GM19351 (cell line): ENCODE measurements around the gene H1-8.

Source experiments
- ATAC-seq: cut with Tn5 transposase; IDR thresholded peaks from one replicate; pipeline ENCODE4 v1.9.1; 2021; ENCODE audit warnings: mild to moderate bottlenecking, moderate library complexity; ENCODE audit not compliant: unreplicated experiment

The H1-8 gene

DNA sequence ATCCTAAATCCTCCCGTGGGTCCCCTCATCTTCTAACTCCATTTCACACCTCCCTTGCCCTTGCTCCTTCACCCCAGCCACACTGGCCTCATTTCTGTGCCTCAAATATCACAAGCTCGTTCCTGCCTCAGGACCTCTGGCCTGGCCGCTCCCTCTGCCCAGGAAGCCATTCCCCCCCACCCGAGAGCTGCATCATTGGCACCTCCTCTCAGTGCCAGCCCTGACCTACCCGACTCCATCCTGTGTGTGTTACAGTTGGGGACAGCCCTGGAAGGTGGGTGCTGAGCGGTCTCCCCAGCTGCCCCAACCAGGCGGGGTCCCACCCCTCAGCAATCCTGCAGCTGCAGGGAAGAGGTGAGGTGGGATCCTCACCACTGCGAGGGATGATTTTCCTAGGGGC, 49.0 kb downstream of the H1-8 start:
- ATAC-seq: no peak

DNA sequence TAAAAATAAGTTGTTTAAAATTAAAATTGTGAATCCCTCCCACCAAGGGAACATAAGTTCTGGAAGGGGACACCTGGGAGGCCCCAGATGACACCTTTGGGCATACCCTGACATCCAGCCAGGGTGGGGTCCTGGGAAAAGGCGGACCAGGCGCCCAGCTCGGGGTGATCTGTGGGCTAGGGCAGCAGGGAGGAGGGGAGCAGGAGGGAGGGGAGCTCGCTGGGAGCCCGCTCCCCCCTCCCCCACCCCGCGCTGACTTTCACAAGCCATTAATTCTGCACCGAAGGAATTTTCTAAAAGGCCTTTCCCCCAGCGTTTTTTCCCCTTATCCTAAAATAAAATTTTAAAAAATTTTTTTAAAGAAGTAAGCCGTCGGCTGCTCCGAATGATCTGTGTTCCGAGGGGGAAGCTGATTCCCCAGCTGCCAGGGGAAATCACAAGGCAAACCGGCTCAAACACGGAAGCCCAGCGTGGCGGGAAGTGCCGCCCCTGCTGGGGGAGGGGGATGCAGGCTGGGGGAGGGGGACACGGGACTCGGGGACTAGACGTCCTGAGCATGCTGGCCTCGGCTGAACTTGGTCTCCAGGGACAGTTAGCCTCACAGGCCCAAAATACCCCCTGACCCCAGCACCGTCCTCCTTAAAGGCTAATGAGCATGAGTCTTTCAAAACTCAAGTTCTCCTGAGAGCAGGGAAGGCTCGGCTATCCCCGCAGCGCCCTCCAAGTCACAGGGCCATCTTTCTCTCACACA, 49.6 kb downstream of the H1-8 start:
- no peak for ATAC-seq

DNA sequence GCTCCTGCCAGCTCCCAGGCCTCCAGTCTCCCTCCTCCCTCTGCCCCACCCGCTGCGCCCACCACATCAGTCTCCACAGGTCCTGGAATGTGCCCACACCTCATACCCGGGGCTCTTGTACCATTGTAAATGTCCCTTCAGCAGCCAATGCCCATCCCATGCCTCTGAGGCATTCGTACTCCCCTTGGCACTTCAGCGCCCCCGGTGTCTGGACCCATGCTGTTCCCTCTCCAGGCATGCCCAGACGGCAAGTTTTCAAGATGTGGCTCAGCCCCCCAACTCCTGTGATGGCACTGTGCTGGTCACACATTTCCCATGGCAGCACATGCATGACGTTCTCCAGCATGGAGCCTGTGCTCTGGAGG, 50.2 kb downstream of the H1-8 start:
- ATAC-seq: no peak

DNA sequence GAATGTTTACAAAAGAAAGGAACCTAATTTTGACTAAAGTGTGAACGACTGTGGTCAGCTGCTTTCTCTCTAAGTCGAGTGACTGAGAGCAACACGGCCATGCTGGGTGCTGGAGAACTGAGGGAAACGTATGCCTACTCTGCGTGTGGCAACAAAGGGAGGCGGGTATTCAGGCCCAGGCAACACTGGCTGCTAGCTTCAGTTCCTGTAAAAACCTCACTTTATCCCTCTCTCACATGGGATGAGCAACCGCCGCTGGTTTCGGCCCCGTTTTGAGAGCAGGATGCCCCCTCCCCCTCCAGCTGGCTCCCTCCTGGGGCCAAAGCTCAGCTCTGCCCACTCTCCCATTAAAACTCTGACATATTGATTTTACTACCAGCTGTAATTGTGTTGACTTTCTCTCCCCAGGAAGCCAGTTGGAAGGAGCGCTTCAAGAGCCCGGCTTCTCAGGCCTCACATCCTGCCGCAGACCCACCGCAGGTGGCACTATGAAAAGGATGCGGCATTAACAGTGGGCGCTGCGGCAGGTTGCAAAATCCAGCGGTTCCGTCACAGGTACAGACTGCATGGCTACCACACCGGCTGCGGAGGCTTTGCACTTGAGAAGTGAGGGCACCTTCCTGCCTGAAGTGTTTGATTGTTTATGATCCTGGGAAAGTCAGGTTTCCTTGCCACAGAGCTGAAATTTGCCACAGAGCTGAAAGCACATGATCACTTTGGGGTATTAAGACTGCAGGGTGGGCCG, 50.8 kb downstream of the H1-8 start:
- no peak for ATAC-seq

DNA sequence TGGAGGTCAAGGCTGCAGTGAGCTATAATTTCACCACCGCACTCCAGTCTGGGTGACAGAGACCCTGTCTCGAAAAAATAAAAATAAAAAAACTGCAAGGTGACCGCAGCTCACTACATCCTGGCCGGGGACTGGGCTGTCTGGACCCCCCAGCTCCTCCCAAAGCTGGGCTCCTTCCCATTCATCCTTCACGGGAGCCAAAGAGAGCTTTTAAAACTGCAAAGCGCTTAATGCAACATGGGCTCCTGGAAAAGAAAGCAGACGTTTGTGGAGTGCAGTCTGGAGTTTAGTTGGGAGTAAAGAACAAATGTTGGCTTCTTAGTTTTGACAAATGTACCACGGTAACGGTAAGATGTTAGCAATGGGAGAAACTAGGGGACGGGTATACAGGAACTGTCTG, 51.4 kb downstream of the H1-8 start:
- no peak for ATAC-seq

DNA sequence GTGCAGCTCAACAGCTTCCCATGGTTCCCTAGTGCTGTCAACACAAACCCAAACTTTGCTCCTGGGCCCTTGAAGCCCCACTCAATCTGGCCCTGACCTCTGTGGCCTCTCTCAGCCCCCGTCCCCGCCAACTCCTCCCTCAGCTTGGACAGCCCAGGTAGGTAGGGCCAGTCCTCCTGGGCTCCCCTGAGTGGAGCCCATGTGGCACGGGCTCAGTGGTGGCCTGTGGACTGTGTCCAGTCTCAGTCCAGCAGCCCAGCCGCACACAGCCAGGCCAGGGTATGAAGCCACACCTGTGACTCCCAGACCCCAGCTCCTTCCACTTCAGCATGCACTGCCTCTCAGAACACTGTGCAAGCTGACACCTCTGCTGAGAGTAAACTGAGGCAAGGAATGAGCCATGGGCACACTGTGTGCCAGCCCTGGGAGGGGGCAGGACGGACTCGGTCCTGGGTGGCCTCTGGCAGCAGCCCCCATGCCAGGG, 52.0 kb downstream of the H1-8 start:
- no peak for ATAC-seq

DNA sequence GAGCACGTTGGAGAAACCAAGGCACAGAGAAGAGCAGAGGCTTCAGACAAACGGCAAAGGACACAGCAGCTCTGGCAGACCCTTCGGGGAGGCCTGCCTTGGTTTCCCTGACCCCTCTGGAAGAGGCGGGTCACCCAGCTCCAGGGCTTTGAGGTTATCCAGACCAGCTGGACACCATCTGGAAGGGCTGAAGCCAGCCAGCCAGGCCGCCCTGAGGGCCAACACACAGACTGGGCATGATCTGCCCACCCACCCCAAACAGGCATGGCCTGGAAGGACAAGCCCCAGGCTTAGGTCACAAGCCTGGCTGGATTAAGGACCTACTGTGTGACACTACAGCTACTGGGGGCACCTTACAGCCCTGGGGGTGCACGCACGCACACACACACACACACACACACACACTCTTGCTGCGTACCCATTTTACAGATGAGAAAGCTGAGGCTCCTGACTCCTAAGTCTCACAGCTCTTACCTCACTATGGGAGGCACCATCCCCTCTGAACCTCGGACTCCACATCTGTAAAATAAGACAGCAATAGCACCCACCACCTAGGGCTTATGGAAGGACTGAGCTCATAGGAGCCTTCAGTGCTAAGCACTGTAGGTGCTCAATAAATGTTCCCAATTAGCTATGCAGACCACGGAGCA, 52.7 kb downstream of the H1-8 start:
- ATAC-seq: no peak

DNA sequence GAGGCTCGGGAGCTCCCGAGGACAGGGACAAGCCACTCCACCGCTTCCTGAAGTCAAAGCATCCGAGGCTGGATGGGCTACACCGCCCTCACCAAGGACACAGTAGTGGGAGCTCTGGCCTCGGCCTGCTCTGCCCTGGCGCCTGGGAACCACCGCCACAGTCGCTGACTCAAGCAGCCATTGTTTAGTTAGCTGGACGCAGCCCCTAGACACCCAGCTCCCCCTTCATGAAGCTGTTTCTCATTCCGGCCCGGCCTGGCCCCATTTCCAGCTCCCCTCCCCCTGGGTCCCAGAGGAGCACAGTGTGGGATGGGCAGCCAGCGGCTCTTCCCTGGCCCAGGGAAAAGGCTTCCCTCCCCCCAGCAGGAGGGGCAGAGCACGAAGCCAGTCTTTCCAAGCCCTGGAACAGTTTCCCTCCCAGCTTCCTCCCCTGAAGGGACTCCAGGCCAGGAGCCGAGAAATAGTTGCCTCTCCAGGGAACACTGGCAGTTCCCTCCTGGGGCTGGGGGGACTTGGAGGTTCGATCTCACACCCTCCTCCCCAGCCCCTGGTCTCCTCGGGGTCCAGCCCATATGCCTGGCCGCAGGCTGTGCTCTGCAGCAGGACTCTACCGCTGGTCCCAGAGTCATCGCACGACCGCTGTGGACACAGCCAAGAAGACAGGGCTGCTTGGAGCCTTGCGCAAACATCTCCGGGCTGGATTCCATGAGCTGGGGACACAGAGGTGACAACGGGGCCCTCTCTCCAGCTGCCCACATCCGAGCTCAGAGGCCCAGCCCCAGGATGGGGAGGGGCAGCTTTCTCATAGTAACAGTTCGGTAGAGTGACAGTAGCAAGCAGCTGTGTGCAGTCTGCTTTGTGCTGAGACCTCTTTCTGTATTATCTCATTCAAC, 53.5 kb downstream of the H1-8 start:
- ATAC-seq: no peak

DNA sequence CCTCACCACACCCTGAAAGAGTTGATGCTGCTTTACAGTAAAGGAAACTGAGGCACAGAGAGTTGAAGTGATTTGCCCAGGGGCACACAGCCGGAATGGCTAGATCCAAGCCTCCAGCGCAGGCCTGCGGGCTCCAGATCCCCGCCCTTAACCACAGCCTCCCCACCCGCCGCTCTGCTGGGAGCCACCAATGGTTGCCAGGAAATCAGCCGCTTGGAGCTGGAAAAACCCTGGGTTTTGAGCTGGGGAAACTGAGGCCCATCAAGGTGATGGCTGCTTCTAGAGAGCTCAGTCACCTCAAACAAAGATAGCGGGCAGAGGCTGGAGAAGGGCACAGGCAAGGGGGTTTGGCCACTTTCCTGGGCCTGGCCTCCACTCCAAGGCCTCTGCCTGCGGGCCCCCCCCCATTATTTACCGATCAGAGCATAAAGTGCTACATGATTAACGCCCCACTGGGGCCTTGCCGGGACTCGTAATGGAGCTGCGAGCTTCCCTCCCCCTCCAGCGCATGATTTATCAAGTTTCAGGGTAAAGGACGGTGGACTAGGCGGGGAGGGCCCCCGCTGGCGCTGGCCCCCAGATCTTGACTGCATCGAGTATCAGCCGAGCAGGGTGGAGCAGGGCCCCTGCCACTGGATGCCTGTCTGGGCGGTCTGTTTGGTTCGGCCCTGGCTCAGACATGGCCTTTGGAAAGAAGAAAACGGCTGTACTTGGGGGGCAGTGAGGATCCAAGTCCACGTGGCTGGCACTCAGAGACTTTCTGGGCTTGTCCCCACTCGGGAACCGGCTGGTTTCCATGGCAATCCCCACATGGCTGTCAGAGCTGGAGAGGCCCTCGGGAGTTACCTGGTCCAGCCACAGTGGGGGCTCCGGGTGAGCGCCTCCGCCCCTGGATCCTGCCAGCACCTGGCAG, 54.4 kb downstream of the H1-8 start:
- ATAC-seq: no peak

DNA sequence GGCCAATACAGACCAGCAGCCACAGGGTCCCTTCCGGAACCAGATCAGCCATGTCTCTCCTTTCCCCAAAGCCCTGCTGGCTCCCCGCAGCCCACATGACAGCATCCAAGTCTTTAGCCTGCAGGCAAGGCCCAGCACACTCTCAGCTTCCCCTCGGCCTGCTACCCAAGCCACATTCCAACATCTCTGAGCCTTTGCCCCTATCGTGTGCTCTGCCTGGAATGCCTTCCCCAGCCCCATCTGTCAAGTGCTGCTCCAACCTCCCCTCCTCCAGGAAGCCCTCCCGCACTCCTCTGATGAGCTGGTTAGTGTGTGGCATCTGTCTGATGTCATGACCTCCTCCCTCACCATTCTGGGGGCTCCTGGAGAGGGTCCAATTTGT, 55.0 kb downstream of the H1-8 start:
- ATAC-seq: no peak

DNA sequence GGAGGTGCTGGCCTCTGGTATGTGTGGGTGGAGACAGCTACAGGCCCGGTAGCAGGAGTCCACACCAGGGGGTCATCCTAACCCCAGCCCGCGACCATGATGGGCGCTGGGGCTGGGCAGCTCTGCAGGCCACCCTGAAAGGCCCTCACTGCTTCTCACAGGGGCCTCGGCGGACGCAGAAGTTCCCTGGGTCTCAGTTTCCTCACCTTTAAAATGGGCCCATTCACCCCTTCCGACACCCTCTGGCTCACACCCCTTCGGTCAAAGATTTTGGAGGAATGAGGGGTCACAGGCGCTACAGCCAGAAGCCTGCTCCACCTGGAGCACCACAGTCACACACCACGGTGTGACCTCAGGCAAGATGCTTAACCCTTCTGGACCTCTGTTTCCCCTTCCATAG, 55.5 kb downstream of the H1-8 start:
- ATAC-seq: no peak

DNA sequence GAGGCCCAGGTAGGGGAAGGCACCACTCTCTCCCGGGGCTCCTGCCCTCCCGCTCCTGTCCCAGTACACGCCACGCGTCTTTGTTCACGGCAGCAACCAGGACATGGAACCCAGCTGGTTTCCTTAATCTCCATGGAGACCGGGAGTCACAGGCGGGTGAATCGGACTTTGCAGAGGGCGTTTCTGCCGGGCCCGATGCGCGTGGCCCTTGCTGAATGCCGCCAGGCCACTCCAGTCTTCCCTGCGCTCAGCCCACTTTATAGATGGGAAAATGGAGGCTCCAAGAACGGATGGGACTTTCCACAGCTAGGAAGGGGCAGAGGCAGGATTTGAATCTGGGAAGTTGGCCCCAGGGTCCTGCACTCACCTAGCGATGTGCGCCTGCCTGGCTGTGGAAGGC, 56.1 kb downstream of the H1-8 start:
- ATAC-seq: no peak

DNA sequence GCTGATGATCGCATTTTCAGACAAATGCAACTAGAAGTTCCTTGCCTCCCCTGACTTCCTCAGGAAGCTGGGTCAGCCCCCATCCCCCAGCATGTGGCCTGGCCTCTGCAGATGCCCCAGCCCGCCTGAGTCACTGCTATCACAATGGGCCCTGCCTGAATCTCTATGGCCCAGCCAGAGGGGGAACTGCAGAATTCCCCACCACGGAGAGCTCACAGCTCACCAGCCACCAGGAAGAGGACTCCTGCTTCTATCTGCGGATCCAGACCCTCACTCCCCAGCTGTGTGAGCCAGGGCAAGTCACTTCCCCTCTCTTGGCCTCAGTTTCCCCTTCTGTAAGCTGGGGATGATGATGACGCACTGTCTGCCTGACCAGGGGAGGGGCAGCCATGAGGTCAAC, 56.6 kb downstream of the H1-8 start:
- ATAC-seq: no peak

DNA sequence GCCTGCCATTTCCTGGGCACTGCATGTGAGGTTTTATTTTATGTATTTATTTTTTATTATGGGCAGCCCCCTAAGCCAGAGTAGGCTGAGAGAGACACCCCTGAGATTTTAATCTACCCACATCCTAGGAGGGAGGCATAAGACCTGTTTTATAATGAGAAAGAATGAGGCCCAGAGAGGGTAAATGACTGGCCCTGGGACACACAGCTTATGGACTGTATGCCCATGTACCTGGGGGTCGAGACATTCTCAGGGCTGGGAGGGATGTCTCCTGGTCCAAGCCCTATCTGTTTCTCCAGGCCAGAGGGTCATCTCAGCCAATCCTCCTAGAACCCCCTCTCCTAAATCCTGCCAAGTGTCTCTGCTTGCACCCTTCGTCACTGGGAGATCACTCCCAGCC, 57.4 kb downstream of the H1-8 start:
- ATAC-seq: no peak
